GM21390 (cell line): ENCODE results near the gene NENF.
"Not testable (repeated sequence)": the region's sequence is repeated elsewhere in the genome, so short reads cannot be mapped to it uniquely, and the experiment has no call there.

Experiments used
- ATAC-seq: cut with Tn5 transposase; IDR thresholded peaks from one replicate; pipeline ENCODE4 v1.9.1; 2021; ENCODE audit not compliant: unreplicated experiment

NENF gene

DNA sequence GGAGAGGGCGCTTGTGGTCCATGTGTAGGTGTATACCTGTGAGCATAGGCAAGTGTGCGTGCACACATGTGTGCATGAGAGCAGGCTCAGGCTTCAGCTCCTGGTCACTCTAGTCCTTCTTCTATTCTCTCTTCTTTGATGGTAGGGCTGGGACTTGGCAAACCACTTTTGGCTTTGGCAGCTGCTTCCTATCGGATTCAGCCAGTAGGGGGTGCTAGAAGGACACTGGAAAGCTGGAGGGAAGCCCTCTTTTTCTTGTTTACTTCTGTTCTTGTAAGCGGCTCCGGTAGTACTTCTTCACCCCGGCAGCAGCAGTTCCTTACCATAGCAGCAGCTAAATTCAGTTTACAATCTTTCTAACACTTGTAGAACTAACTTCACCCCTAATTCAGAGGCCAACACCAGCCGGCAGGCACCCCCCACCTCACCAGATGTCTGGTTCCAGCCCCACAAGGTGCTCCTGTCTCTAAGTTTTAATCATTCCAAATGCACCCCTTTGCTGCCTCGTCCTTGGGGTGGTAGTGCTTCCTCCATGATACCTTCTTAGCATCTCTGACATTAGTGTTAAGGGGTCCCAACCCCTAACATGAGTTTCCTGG is 25.1 kb downstream of the NENF start:
- no peak for ATAC-seq

DNA sequence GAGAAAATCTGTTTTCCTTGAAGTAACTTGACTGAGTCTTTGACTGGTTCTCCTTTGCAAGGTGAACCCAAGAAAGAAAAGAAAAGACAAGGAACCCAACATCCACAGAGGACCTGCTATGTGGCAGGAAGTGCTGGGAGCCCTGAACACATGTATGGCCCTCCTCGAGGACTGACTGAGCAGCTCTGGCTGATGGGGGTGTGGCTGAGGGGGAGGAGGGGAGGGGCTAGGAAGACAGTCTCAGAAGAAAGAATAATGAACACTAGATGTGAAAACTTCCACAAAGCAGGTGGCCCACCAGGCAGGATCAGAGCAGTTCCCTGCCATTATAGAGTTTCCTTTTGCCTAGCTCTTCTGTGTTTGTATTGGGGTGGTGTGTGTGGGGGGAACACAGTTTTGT is 26.1 kb downstream of the NENF start:
- no peak for ATAC-seq

DNA sequence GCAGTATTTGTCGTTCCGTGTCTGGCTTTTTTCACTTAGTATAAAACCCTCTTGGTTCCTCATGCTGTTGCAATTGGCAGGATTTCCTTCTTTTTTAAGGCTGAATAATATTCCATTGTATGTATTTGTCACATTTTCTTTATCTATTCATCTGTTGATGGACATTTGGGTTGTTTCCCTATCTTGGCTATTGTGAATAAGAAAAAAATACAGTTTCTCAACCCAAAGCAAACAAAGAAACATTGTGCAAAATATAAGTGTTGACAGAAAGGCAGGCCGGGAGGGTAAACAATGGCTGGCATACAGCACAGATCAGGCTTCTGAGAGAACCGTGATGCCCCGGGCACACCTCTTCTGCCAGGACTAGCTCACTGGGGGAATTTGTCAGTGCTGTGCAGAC is 26.9 kb downstream of the NENF start:
- no peak for ATAC-seq

DNA sequence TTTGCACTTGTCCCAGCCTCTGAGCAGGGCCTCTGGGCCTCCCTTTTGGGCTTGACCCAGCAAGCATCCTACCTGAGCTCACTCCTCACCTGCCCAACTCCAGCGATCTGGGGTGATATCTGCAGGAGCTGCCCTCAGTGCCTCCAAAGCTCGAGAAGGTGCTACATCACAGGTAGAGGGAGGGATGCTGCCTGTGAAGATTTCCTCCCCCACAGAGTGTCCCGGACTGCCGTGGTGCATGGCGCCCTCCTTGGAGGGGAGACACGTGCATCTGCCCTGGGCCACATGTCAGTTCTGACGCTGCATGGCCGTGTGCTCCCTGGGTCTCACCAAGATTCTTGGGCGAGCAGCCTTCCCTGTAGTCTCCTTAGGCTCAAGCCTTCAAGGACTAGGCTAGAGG is 27.7 kb downstream of the NENF start:
- ATAC-seq = no peak

DNA sequence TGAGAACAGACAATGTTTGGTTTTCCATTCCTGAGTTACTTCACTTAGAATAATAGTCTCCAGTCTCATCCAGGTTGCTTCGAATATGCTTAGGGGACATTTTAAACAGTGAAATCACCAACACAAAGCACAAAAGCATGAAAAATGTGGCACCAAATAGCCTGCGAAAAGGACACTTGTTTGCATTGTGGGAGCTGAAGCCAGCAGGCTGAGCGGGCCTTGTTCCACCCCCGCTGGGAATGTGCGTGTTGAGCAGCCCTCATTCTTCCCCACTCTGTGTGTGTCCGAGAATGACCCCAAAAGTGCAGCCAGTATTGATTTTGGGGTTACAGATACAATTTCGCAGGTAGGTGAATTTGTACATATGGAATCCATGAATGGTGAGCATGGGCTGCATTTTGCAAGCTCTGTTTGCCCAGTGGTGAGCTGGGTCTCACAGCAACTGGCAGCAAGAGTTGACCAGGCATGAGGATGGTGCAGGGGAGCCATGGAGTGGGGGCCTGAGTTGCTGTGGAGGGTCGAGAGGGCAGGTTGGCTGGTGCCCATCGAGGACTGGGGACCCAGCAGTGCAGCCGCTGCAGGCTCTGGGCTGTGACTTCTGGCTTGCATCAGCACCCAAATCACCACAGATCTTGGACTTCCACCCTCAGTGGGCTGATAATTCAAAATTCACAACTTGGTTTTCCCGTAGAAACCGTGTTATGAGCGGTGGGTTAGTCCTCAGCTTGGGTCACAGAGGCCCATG is 29.4 kb downstream of the NENF start:
- no peak for ATAC-seq

DNA sequence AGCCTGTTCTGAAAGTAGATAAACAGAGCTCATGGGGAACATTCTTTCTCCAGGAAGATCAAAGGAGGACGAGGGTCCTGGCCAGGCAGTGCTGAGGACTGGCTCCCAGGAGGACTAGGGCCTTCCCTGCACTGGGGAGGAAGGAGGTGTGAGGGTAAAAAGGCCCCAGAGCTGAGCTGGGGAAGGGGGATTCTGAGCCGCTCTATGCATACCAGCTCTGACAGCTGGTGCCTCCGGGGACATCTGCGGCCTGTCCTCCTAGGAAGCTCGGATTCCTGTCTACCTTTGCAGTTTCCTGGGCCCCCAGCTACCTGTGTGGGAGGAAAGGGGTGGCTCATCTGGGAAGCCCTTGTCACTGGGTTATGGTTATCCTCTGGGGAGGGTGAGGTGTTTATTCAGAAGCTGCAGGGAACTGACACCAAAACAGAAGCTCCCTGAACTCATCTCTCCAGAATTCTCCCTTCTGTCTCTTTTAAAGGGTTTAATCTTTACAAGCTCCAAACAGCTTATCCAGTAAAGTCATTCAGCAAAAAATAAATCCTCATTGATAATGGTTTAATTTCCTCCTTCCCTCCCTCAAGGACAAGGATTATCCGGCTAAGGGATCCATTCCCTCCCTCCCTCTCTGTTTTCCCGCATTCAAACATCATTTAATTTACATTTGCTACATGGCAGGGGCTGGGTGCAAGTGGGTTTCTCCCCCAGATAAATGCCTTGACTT is 31.0 kb downstream of the NENF start:
- no peak for ATAC-seq

DNA sequence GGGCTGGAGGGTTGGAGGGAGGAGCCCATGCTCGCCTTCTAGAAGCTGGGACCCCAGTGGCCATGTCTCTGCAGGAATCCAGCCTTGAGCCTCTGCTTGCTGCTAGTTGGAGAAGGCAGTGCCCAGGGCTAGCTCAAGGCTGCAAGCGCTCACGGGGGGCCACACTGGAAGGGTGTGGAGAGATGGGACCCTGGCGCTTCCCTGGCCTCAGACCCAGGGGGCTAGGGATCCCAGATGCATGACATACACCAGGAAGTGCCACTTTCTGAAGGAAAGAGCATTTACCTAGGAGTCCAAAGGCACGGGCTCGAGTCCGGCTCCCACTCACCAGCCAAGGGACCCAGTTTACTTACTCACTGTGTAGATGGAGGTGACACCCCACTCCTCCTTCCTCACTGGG is 32.6 kb downstream of the NENF start:
- no peak for ATAC-seq

DNA sequence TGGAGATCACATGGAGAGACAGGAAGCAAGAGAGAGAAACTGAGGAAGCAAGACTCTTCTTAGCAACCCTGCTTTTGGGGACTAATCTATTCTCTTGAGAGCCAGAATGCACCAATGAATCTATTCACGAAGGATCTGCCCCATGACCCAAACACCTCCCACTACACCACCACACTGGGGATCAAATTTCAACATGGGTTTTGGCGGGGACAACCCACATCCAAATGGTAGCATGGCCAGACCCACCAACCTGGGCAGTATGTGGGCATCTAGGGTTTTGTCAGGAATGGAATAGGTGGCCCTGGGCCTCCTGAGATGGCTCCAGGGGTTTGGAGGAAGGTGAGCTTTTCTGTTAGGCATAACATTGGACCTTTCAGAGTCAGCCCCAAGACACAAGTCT is 33.7 kb downstream of the NENF start:
- ATAC-seq = no peak

DNA sequence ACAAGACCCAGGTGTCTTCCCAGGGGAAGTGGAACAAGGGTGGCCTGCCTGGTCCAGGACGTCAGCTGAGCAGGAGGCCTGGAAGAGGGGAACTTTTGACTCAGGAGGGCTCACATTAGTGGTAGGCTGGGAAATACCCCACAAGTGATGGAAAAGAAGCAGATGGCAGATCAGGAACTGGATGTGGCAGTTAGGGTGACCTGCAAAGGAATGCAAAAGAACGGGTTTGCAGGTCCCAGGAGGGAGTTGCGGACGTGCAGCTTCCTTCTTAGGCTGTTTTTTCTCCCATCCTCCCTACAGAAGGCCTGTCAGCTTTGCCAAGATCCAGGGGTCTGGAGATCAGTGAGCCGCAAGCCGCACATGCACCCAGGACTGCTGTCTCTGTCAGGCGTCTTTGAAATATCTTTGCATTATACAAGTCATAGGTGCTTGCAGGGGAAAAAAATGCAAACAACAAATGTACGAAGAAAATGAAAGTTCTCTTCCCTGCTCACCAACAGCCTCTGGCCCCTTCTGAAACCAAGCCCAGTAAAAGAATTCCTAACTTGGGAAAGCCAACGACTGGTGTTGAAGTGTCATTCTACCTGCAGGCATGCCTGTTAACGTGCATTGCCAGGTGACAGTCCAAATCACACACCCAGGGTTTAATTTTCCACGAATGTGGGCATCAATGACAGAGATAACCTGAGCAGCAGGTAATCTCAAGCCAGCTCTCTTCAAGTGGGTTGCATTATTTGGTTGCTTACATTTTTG is 34.4 kb downstream of the NENF start:
- no peak for ATAC-seq

DNA sequence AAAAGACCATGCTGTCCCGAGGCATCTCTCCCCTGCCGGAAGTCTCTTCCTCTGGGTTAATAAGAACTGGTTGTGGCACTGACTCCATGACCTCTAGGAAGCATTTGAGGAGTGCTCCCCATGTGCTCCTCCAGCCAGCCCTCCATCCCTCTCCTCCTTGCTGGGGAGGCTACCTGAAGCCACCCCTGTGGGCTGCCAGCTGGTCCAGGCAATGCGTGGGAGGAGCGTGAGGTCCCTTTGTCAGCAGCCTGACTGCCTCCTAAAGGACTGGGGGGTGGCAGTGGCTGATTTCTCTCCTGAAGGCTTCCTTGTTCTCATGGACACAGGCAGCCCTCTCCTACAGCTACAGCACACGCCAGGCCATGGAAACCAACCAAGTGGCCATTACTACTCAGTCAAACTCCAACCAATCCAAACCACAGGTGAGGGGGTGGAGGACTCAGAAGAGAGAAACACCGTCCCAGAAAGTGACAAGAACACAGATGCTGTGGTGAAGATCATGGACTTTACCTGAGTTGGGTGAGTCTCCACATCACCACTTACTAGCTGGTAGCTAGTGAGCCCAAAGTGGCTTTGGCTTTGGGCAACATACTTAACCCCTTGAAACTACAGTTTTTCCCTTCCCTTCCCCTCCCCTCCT is 35.2 kb downstream of the NENF start:
- ATAC-seq = no peak

DNA sequence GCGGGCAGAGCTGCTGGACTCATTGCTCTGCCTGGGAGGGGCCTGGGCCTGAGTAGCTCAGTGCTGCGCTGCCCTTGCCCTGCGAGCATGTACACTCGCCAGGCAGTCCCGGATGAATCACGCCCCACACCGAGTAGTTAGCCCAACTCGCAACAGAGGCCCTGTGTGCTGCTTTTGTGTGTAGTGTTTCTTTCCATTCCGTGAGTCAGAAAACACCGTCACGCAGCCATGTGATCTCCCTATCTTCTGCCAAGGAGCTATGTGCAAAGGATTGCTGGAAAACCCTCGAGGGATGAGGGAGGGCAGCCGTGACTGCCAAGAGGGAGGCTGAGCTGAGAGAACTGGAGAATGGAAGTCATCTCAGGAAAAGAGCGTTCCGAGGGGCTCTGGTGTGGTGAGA is 37.3 kb downstream of the NENF start:
- no peak for ATAC-seq

DNA sequence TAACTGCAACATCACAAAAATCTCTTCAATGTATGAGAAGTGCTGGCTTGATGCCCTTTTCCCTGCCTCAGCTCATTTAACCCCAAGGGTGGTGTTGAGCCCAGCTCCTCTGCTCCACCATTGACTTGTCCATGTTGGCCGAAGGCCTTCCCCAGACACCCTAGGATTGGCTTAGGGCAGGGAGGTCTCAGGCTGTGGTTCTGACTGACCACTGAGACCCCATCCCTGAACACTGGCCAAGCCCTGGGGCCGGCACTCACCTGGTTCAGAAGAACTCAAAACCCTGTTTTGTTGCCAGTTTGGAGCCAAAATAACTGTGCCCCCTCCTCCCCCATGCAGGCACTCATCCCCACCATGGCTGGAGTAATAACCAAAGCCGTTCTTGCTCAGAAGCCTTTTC is 38.6 kb downstream of the NENF start:
- no peak for ATAC-seq

DNA sequence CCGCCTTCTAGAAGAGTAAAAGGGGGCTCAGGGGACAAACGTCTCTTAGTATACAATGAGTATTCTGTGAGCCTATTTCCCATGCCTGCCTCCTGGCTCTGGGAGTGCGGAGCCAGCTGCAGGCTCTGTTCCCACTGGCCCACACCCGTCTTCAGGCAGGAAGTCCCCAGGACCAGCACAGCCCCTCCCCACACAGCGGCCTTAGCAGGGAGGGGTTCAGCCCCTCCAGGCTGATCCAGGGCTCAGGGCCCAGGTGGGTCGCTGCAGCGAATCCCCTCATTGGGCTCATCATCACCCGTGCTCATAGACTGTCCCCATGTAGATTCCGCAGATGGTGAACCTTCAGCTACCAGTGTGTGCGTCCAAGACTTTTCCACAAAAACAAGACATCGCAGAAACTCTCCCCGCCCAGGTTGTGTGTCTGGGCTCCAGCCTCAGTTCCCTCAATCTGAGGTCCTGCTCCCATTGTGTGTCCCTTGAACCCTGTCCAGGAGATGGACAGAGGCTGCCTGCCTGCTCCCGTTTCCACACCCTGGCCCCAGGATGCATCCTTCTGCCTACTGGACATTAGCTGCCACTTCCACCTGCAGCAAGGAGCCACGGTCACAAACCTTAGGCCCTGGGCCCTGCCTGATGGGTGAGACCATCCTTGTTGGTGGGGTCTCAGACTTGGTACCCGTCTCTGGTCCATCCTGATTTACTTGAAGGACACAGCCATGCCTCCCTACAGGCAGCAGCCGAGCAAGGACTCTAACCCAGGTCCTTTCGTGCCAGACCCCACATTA is 39.4 kb downstream of the NENF start:
- ATAC-seq = no peak

DNA sequence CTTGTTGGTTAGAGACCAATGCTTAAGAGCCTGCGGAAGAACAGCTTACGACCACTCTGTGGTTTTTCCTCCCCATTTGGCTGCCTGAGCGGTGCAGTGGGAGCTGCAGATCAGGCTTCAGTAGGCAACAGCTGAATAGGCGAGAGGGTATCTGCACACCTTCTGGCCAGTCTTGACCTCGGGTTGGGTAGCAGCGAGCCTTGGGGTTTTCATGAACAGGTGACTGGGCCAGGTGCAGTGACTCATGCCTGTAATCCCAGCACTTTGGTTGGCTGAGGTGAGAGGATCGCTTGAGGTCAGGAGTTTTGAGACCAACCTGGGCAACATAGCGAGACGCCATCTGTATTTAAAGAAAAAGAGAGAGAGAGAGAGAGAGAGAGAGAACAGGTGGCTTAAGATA is 41.0 kb downstream of the NENF start:
- ATAC-seq = no peak

DNA sequence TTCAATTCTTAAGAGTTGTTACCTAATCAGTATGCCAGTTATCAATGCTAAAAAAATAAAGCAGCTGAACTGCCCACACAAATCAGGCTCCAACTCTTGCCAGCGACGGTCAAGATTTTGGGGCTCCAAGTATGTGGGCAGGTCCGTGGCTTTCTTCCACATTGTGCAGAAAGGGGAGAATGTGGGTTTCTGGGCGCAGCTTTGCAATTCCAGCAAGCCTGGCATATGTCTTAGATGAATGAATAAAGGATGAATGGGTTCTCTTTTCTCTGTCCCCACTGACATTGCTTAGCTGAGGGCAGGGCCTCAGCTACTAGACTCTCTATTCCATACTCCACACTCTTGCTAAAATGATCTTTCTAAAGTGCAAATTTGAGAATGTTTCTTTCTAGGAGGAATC is 42.4 kb downstream of the NENF start:
- no peak for ATAC-seq

DNA sequence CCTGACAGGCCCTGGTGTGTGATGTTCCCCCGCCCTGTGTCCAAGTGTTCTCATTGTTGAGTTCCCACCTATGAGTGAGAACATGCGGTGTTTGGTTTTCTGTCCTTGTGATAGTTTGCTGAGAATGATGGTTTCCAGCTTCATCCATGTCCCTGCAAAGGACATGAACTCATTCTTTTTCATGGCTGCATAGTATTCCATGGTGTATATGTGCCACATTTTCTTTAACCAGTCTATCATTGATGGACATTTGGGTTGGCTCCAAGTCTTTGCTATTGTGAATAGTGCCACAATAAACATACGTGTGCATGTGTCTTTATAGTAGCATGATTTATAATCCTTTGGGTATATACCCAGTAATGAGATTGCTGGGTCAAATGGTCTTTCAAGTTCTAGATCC is 43.1 kb downstream of the NENF start:
- ATAC-seq = not testable (repeated sequence)

DNA sequence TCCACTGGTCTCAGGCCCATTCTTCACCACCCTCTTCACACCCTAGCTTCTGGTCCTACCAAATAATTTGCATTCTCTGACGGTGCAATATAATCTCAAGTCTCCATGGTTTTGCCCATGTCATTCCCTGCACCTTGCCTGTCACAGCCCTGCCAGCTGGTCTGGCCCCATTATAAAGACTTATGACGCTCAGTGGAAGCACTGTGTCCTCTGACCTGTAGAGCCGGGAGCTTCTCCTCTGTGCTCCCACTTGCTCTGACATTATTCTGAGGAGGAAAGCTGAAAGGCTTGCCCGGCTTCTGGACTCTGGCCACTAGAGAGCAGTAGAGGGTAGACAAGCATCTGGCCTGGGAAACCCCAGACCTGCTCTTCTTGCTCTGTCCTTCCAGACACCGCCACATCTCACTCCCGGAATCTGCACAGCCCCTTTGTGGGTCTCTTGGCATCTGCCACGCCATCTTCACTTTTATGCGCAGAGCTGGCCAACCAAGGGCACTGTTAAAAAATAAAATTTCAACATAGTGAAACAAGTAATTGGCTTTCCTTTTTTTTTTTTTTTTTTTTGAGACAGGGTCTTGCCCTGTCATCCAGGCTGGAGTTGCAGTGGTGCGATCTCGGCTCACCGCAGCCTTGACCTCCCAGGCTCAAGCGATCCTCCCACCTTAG is 44.4 kb downstream of the NENF start:
- ATAC-seq = peak; percentile 95

DNA sequence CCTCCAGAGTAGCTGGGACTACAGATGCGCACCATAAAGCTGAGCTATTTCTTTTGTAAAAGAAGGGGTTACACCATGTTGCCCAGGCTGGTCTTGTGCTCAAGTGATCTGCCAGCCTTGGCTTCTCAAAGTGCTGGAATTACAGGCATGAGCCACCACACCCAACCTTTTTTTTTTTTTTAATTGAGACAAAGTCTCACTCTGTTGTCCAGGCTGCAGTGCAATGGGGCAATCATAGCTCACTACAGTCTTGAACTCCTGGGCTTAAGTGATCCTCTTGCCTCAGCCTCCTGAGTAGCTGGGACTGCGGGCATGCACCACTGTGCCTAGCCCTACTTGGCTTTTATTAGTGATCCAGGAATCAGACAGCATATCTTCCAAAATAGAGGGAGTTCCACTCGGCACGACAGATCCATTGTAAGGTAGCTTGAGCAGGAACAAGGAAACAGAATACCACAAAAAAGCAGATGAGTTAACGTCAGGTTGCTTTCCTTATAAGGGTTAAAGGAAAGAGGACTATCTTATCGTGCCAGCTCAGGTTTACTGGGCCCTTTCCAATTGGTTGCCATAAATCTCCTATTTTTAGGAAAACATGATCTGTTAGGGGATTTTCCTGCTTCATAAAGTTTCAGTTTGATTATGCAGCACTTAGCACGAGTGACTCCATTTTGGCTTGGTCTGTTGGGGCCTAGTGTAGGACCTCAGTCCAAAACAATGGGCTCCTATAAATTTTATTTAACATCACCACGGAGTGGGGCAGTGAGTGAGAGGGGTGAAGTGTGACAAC is 45.2 kb downstream of the NENF start:
- ATAC-seq = no peak

DNA sequence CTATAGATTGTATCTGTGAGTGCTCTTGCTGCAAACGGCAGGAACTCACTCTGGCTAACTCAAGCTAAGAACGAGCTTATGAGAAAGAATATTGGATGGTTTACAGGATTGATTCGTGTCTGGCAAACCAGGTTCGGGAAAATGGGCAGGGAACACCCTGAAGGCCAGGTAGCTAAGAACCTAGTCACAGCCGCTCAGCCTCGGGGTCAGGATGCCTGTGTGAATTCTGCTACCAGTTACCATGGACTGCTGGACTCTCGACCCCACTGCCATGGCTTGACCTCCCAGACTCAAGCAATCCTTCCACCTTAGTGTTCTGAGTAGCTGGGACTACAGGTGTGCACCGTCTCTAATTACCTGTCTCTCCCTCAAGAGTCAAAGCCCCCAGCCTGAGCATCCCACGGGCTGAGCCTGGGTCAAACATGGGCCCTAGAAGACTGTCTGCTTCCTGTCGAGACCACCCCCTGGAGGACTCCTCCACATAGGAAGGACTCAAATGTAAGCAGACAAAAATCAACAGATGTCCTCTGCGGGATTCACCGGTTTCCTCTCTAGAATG is 45.8 kb downstream of the NENF start:
- ATAC-seq = no peak
